ENCODE measurements around the gene BGN. TPM values are rescaled to one million over a fixed set of nuclear protein-coding genes. Genes with fewer than 3 reads are reported as not detected.

Gene BGN
- total and polyA plus RNA-seq, 4 donors: 77.9 to 161 (median 126) TPM

- no peak for TF ChIP-seq CTCF (IDR thresholded peaks at IDR 0.05; ENCODE audit: control extremely low read depth, extremely low read depth)
- 86 to 94% methylated on average over 4 of the region's 4 CpGs for WGBS, 2 donors
- no peak overlapping the region for H3K27ac ChIP-seq (ENCODE audit: low read depth in 1 of 2, low read length in 1 of 2)
- H3K27me3 ChIP-seq (ENCODE audit: control insufficient read depth in 3 of 3, insufficient read depth in 3 of 3, low read length in 2 of 3): no peaks in the 10 kb centered on the region
- ATAC-seq (ENCODE audit: insufficient read depth, low FRiP score): no peak
- no peak overlapping the region for H3K9ac ChIP-seq (ENCODE audit: insufficient read depth in 1 of 2, low read length in 2 of 2)
- no peak overlapping the region for H3K4me3 ChIP-seq
- DNase-seq: peak in 1 of 3 donors; percentile 54
- H3K36me3 ChIP-seq (ENCODE audit: control insufficient read depth in 4 of 4, insufficient read depth in 4 of 4, low read length in 4 of 4): peaks cover 0 to 8% (median 1%) of the 10 kb centered on the region in 4 donors
- no peaks in the 10 kb centered on the region for H3K4me1 ChIP-seq (ENCODE audit: control insufficient read depth in 5 of 5, insufficient read depth in 5 of 5, low read length in 5 of 5)
- peaks cover 0 to 7% (median 0%) of the 10 kb centered on the region in 4 donors for H3K9me3 ChIP-seq (ENCODE audit: control insufficient read depth in 4 of 4, insufficient read depth in 3 of 4, low read length in 3 of 4)
These were observed 36.3 kb upstream of the BGN start for GRCh38 chrX:153458476-153458875.

- ATAC-seq (ENCODE audit: insufficient read depth, low FRiP score) (no peak), DNase-seq (no peak)
- Histone ChIP-seq H3K9me3 (ENCODE audit: control insufficient read depth in 4 of 4, insufficient read depth in 3 of 4, low read length in 3 of 4) (peaks cover 0 to 10% (median 0%) of the 10 kb centered on the region in 4 donors), H3K36me3 (ENCODE audit: control insufficient read depth in 4 of 4, insufficient read depth in 4 of 4, low read length in 4 of 4) (peaks cover 0 to 9% (median 6%) of the 10 kb centered on the region in 4 donors), H3K4me1 (ENCODE audit: control insufficient read depth in 5 of 5, insufficient read depth in 5 of 5, low read length in 5 of 5) (no peaks in the 10 kb centered on the region), H3K27me3 (ENCODE audit: control insufficient read depth in 3 of 3, insufficient read depth in 3 of 3, low read length in 2 of 3) (no peaks in the 10 kb centered on the region), H3K9ac (ENCODE audit: insufficient read depth in 1 of 2, low read length in 2 of 2) (no peak overlapping the region), H3K4me3 (no peak overlapping the region), H3K27ac (ENCODE audit: low read depth in 1 of 2, low read length in 1 of 2) (no peak overlapping the region)
- TF ChIP-seq CTCF (IDR thresholded peaks at IDR 0.05; ENCODE audit: control extremely low read depth, extremely low read depth): no peak
- 95 to 96% methylated on average over 4 of the region's 4 CpGs for WGBS, 2 donors
These were observed 34.8 kb upstream of the BGN start for GRCh38 chrX:153459986-153460385.

GRCh38 chrX:153460826-153461225 is 34.0 kb upstream of the BGN start:
- H3K9ac ChIP-seq (ENCODE audit: insufficient read depth in 1 of 2, low read length in 2 of 2): no peak overlapping the region
- peaks cover 0 to 13% (median 0%) of the 10 kb centered on the region in 4 donors for H3K9me3 ChIP-seq (ENCODE audit: control insufficient read depth in 4 of 4, insufficient read depth in 3 of 4, low read length in 3 of 4)
- peak; percentile 21 for TF ChIP-seq CTCF (IDR thresholded peaks at IDR 0.05; ENCODE audit: control extremely low read depth, extremely low read depth)
- H3K4me1 ChIP-seq (ENCODE audit: control insufficient read depth in 5 of 5, insufficient read depth in 5 of 5, low read length in 5 of 5): no peaks in the 10 kb centered on the region
- peaks cover 0 to 9% (median 6%) of the 10 kb centered on the region in 4 donors for H3K36me3 ChIP-seq (ENCODE audit: control insufficient read depth in 4 of 4, insufficient read depth in 4 of 4, low read length in 4 of 4)
- H3K27me3 ChIP-seq (ENCODE audit: control insufficient read depth in 3 of 3, insufficient read depth in 3 of 3, low read length in 2 of 3): no peaks in the 10 kb centered on the region
- no peak overlapping the region for H3K4me3 ChIP-seq
- DNase-seq: peak in 2 of 3 donors; percentile 49
- ATAC-seq (ENCODE audit: insufficient read depth, low FRiP score): no peak
- 49 to 50% methylated on average over 7 of the region's 7 CpGs for WGBS, 2 donors
- H3K27ac ChIP-seq (ENCODE audit: low read depth in 1 of 2, low read length in 1 of 2): no peak overlapping the region

GRCh38 chrX:153462291-153462690 is 32.5 kb upstream of the BGN start:
- DNase-seq (no peak), ATAC-seq (ENCODE audit: insufficient read depth, low FRiP score) (no peak)
- Histone ChIP-seq H3K9ac (ENCODE audit: insufficient read depth in 1 of 2, low read length in 2 of 2) (no peak overlapping the region), H3K27ac (ENCODE audit: low read depth in 1 of 2, low read length in 1 of 2) (no peak overlapping the region), H3K27me3 (ENCODE audit: control insufficient read depth in 3 of 3, insufficient read depth in 3 of 3, low read length in 2 of 3) (no peaks in the 10 kb centered on the region), H3K9me3 (ENCODE audit: control insufficient read depth in 4 of 4, insufficient read depth in 3 of 4, low read length in 3 of 4) (peaks cover 0 to 13% (median 0%) of the 10 kb centered on the region in 4 donors), H3K4me1 (ENCODE audit: control insufficient read depth in 5 of 5, insufficient read depth in 5 of 5, low read length in 5 of 5) (no peaks in the 10 kb centered on the region), H3K4me3 (no peak overlapping the region), H3K36me3 (ENCODE audit: control insufficient read depth in 4 of 4, insufficient read depth in 4 of 4, low read length in 4 of 4) (peaks cover 0 to 7% (median 6%) of the 10 kb centered on the region in 4 donors)
- no peak for TF ChIP-seq CTCF (IDR thresholded peaks at IDR 0.05; ENCODE audit: control extremely low read depth, extremely low read depth)
- 89 to 96% methylated on average over 7 to 10 of the region's 10 CpGs for WGBS, 2 donors

All from lung (tissue), 12 donors.